Activated CD4-positive, alpha-beta T cell treated with anti-CD3 and anti-CD28 coated beads, Interleukin-2, amount 50 U/mL, for 4 hours (primary cell): ENCODE results near the gene KIF5C.
"Not testable (repeated sequence)": the region's sequence is repeated elsewhere in the genome, so short reads cannot be mapped to it uniquely, and the experiment has no call there.

Experiments
- DNase-seq, 2 experiments: peaks; one replicate each; pipeline ENCODE4 v3.0.0-alpha.2; 2020

The KIF5C gene

DNA sequence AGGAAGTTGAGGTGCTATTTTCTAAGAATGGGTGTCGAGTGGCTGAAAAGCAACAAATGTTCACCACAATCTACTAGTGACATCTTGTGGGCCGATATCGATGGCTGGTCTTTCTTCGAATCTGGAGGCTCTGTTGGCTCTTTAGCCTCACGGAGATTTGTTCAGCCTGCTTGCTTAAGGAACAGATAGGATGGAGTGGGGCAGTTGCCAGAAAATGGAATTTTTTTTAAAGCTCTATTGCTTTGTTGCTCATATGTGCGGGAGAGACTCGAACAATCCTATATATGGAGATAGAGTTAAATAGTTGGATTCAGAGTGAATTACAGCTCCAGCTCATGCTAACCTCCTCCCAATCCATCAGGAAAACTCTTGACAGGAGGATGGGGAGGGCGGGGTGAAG lies 92.6 kb downstream of the KIF5C start:
- DNase-seq = no peak

DNA sequence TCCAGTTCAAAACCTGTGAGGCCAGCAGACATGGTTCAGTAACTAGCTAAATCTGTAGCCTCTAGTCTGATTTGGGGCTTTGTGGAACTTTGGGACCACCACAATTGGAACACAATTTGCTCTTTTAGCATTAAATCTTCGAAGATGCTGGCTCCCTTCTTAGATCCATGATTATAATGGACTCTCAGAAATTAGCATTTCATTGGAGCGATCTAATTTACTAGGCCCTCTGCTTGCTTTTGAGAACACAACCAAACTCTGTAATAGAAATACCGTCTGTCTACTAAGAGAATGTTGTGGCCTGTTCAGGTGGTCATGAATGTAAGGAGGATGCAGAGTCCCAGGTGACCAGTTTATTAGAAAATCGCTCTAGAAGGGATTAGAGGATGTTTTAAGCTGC lies 93.3 kb downstream of the KIF5C start:
- no peak for DNase-seq

DNA sequence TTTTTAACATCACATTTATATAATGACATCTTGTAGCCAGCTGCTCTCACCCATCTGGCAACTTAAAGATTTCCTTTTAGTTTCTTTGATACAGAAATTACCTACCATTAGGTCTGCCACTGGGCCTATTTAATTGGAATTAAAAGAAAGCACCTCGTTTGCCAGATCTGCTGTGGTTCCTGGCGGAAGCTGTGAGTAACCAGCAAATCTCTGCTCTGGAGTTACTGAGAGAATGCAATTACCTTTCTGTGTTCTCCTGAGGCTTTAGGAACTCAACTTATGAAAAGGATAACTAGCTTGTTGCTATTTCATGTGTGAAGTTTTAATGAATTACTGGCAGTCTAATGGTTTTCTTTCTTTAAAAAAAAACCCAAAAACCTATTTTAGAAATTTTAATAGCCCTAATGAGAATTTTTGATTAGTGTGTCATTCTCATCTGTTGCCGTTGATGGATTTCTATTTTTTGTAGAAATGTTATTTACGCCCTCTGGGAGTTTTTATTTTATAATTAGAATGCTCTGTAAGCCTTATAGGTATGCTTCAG lies 93.8 kb downstream of the KIF5C start:
- DNase-seq = no peak

DNA sequence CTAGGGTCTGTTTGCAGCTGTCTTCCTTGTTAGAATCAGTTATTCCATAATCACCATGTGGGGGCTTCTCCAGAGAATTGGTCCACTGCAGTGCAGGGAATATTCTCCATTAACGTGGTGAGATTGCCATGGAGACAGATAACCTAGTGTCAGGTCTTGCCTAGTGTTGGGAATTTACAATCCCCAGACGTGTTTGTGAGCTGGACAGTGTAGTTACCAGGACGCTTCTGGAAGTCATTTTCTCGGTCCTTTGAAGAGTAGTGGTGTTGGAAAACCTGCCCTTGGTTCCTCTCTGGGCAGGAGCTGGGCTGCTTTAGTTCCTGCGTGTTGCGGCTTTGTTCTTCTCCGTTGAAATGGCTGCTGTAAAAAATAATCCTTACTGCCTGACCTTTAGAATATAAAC lies 94.6 kb downstream of the KIF5C start:
- no peak for DNase-seq

DNA sequence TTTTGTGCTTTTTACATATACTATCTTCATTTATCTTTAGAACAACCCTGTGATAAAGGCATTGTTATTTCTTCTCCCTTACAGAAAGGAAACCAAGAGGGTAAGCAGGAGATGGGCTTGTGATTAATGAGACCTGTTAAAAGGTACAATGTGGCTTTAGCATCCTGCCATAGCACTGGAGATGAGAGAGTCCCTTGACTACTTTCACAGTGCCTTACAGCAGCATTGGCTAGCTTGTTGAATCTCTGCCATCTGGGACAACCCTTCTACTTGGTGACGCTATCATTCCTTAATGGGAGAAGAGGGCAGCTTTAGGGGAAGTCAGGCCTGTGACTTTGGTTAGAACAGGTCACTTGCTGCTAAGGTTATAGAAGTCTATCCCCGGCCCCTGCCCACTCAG lies 95.4 kb downstream of the KIF5C start:
- DNase-seq = no peak

DNA sequence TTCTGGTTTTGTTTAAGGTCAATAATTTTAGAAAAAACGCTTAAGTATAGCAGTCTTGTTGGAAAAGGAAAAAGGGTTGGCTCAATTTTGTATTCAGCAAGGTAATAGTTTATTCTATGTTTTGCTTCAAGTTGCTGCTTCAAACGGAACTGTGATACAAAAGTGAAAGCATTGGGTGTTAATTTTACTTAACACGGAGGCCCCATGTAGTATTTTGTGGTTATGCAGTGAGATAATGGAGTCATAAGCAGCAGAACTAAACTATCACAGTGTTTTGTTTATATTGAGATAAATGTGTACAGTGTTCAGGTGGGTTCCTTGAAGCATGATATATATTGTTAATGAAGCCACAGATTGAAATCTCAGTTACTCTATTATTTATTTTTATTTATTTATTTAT lies 96.5 kb downstream of the KIF5C start:
- no peak for DNase-seq

DNA sequence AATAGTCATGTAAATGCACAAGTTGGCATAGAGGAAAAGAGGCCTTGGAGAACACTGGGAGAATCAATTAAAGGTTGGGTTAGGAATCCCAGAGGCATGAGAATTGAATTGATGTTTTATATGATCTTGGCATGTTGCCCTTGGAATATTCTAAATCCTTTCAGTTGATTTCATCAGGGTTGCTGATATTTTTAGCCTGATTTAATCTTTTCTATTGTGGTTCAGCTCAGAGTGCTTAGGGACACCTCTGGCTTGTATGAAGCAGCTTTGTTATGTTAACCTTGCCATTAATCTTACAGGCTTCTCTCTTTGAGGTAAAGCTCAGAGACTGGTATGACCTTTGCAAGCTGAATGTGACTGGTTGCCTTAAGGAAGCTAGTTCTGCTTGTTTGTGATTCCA lies 99.1 kb downstream of the KIF5C start:
- no peak for DNase-seq

DNA sequence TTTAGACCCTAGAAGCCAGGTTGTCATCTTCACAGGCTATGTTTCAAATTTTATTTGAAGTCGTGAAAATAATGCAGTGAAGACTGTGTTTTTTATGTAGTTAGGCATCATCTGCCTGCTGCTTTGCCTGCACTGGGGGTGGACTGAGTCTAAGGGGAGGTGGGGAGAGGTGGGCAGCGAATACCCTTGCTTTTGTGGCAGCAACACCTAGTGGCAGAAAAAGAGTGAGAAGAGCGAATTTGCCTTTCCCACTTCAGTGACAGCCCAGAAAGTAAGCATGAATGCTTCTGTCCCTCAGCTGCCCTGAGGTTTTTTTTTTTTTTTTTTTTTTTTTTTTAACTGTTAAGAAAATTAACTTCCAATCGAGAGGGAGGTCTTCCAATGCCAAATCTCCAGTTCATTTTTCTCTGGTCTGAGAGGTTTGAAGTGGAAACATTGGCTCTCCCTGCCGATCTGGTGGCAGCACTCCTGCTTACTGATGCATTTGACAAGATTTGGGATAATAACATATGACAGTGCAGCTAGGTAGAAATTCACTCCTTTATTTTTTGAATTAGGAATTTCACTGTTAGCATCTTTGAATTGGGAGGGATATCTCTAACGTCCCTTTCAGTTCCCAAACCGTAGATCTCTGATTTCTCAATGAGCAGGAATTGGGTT lies 103.1 kb downstream of the KIF5C start:
- DNase-seq = no peak

DNA sequence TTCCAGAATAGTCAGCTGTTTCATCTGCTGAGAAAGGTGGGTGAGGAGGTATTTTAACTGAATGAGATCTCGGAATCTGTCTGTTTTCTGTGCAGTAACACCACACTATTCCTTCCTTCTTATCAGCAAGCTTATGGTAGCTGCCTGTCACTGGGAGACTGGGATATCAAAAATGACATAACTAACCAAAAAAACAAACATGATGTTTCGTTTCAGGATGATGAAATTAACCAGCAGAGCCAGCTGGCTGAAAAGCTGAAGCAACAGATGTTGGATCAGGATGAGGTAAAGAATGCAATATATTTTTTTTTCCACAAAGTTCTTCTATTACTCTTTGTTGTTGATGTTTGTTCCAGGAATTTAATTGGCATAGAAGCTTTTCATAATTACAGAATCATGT lies 103.7 kb downstream of the KIF5C start:
- no peak for DNase-seq

DNA sequence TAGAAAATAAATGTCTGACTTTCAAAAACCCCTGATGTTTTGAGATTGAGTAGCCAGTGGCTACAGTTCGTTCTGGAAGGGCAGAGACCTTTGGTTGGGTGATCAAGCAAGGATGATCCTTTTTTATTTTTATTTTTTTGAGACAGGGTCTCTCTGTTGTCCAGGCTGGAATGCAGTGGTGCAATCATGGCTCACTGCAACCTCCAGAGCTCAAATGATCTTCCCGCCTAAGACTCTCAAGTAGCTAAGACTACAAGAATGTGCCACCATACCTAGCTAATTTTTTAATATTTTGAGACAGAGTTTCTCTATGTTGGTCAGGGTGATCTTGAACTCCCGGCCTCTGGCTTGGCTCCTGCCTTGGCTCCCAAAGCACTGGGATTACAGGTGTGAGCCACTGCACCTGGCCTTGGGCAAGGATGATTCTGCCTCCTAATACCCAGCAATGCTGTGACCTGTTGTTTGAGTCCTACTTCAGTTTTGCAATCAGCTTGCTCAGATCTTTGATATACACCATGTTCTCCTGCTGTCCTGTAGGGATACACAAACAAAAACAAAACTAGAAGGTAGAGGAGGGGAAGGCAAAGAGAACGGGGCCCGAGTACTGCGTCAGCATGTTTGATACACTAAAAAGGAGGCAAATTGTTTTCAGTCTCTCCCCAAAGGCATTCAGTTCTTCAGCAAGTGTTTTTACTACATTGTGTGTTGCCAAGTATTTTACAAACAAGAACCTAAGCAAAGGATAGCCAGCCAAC lies 104.3 kb downstream of the KIF5C start:
- DNase-seq = no peak

DNA sequence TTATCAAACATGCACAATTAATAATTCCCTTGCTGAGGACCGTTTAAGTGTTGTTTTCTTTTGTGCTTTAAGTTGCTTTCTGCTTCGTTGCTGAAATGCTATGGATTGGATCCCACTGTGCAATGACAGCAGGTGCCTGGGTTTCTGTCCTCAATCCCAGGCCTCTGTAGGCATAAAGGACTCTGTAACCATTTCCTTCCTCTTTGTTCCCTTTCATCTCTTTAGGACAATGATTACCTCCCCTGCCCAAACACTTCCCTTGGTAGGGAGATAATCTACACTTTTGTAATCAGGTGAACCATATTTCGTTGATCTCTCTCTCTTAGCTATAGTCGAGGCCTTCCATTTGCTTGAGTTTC lies 104.9 kb downstream of the KIF5C start:
- no peak for DNase-seq

DNA sequence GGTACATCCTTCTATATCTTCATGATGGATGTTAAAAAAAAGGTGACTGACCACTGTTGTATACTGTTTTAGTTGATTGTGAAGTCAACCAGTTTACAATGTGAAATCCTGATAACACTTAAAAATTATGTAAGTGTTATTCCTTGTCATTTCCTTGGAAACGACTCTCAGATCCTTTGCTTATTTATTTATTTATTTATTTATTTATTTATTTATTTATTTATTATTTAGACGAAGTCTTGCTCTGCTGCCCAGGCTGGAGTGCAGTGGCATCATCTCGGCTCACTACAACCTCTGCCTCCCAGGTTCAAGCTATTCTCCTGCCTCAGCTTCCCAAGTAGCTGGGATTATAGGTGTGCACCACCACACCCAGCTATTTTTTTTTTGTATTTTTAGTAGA lies 105.5 kb downstream of the KIF5C start:
- DNase-seq = not testable (repeated sequence)

DNA sequence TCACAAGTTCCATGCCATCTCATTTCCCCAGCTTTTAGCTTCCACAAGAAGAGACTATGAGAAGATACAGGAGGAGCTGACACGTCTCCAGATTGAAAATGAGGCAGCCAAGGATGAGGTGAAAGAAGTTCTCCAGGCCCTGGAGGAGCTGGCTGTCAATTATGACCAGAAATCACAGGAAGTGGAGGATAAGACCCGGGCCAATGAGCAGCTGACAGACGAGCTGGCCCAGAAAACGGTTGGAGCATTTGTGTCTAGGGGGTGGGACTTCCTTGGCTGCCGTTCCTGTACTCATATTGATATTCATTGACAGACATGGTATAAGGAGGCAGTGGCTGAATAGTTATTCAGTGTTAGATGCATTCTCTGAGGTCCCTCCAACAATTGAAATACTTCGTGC lies 106.3 kb downstream of the KIF5C start:
- no peak for DNase-seq

DNA sequence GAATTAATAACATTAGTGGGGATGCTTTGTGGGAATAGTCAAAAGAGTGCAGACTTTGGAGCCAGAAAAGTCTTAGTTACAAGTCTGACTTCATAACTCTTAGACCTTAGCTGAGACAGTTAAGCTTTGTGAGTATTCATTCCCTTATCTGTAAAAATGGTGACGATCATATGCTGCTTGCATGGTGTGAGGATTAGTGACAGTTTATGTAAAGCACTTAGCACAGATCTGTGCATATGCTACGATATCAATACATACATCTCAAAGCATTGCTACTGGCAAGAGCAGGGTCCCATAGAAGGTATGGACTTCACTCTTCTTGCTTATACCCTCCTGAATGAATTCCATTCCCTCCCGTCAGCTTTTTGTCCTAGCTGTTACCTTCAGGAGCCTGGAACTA lies 106.8 kb downstream of the KIF5C start:
- no peak for DNase-seq

DNA sequence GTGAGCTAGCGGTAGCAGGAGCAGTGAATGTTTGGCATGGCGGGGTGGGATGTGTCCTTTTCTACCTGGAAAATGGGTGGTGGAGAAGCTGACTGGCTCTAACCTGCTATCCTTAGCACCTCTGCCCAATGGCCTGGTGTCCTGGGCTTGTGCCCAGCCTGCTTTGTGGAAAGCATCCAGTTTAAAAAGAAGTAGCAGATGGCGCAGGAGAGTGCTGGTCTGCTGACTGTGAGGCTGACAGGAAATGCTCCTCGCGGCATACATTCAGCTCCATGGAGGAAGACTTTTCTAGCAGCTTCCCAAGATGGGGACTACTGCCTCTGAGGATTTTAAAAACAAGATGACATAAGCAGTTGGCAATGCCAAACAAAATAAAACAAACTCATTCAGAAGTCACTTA lies 107.3 kb downstream of the KIF5C start:
- DNase-seq = no peak

DNA sequence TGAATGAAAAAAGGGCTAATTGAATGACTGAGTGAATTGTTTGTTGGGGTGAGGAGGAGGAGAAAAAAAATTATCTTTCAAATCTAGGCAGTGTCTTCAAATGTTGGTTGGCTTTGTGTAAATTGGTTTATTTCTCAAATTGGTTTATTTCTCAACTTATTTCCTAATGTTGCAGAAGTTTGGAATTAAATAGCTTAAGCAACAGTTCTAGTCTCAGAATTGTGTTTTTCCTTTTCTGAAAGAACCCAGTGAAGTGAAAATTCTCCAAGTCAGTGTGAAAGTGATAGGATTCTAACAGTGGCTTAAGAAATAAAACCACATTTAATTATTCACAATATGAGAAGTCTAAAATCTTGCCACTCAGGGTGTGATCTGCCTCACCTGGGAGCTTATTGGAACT lies 108.9 kb downstream of the KIF5C start:
- no peak for DNase-seq

DNA sequence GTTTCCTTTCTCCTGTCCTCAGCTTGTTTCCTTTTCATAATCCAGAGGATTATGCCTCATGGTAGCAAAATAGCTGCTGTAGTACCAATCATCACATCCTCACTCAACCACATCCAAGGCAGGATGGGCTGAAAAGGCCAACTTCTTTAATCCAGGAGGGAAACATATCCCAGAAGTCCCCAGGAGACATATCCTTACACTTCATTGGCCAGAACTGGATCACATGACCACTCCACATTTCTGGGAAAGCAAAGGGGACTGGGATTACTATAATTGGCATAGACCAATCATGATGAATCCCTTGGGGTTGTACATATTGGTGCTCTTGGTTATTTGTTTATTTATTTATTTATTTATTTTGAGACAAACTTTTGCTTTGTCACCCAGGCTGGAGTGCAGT lies 109.4 kb downstream of the KIF5C start:
- DNase-seq = no peak

DNA sequence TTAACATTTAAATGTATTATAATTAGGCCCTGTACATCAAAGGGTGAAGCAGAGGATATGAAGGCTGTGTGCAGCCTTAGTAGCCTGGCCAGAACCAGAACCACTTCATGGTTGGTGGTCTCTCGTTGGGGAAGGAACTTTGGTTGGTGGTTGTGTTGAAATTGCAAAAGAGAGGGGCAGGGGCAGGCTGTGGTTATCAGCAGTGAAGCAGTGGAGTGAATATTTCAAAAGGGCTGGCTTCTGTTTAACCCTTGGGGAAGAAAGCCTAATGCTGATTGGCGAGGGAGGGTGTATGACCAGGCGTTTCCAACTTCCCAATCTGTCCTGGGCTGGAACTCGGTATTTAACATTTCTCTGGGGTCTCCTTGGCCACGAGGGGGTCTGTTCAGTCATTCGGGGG lies 112.3 kb downstream of the KIF5C start:
- DNase-seq = no peak

DNA sequence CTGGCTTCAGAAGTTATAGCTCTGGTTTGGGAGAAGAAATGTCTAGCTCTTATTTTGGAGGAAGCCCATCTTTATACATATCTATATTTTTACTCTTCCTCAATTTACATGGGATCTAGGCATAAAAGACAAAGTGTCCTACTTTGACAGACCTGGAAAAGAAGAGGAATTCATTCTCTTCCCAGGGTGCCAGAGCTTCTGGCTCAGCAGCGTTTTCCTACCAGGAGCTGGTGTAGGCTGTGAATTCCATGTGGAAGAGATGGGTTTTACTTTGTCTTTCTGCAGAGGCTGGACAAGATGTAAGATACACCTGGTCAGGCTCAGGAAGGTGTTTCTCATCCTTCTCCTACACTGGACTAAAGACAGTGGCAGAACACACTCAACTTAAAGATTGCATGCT lies 113.3 kb downstream of the KIF5C start:
- DNase-seq = no peak

DNA sequence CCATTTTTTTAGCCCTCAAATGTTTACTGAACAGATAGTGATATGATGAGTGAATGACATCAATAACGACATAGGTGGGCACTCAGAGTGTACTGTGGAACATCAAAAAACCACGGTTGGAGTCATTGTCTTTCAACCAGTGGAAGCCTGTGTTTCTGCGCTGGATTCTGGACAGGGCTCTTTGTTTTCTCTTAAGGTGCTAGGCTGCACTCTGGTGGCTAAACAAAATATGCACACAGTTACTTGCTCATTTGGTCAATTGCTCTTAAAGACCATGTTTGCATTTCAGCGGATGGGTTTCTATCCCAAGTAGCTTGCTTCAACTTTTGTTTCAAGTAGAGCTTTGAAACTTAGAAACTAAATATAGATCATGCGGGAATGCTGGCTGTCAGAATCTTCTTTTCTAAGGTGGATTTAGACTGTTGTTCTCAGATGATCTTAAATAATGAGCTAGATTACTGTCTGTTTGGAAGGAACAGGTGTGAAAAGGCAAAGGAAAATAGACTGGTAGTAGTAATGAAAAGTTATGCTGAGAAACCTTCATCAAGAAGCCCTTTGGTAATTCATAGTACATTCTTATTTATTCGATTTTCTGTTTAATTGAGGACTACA lies 115.0 kb downstream of the KIF5C start:
- DNase-seq = peak; percentile 28 to 38

DNA sequence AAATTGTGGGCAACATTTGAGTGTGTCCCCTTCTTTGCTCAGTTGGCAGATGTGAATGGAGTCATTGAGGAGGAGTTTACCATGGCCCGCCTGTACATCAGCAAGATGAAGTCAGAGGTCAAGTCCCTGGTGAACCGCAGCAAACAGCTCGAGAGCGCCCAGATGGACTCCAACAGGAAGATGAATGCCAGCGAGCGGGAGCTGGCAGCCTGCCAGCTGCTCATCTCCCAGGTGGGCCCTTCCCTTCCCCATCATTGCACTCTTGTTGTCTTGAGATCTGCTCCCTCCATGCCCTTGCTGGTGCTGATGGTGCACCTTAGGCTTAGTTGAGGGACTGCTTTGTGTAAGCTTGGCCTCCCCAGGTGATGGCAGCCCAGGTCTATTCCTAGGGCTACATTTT lies 115.9 kb downstream of the KIF5C start:
- no peak for DNase-seq

DNA sequence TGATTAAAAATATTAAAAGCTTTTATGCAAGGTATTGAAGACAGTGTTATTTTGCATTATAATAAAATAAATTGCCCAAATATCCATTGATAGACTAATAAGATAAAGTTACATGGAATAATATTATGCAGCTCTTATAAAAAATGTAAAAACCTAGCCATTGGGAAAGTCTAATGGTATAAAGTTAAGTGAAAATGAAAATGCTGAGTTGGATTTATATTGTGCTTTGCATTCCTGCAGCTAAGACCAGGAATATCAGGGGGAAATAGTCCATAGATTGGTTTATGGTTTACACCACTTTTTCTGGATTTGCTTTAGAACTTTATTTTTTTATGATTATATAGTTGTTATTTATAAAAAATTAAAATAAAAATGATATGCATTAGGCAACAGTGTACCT lies 117.4 kb downstream of the KIF5C start:
- no peak for DNase-seq

DNA sequence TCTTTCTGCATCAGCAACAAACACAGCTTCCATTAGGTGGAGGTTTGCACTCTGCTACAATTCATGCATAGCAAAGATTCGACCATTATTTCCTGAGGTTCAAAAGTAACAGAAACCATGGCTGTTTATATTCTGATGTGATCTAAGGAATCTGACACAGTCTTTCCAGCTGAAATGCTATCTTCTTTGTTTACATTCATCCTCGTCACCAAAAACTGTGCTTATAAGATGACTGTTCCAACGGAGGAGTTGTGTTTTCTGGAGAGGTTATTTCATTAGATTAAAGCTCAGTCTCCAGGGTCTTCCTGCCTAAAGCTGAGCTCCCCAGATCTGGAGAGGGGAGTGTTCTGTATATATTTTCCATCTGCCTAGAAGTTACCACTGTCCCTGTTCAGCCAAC lies 118.3 kb downstream of the KIF5C start:
- no peak for DNase-seq

DNA sequence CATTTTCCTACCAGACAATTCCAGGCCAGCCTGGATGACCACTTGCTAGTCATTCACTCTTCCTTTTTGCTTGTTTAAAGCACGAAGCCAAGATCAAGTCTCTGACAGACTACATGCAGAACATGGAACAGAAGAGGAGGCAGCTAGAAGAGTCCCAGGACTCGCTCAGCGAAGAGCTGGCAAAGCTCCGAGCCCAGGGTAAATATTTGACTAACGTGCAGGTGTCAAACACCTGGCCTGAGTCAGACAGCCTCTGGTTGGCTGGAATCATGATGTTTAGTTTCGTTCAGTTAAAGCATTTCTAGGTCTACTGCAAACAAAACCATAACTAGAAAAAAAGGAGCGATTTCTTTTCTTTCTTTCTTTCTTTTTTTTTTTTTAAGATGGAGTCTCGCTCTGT lies 119.3 kb downstream of the KIF5C start:
- DNase-seq = no peak
